Ascending aorta (tissue), 2 donors: ENCODE results near the gene POLD4. TPM values are rescaled to one million over a fixed set of nuclear protein-coding genes. Genes with fewer than 3 reads are reported as not detected.
A peak's percentile ranks its signal among the peaks of the same experiment; 100 is the strongest.

Experiments used
- DNase-seq, 2 donors: peaks; one replicate each; pipeline ENCODE4 v3.0.0-alpha.2; 2019; ENCODE audit warnings: low spot score in 2 of 2
- H3K27ac ChIP-seq, 2 donors: fragments of 200-600 bp; sonication (generic); one replicate each; pipeline ENCODE4 v1.5.1; 2016 to 2017; ENCODE audit warnings: mild to moderate bottlenecking in 1 of 2
- H3K27me3 ChIP-seq: fragments of 200-600 bp; sonication (generic); one replicate; pipeline ENCODE4 v1.5.1; 2017
- H3K36me3 ChIP-seq, 2 donors: fragments of 200-600 bp; sonication (generic); one replicate each; pipeline ENCODE4 v1.5.1; 2016
- H3K4me1 ChIP-seq, 2 donors: fragments of 200-600 bp; sonication (generic); one replicate each; pipeline ENCODE4 v1.5.1; 2016 to 2017; ENCODE audit warnings: mild to moderate bottlenecking in 1 of 2
- H3K4me3 ChIP-seq, 2 donors: fragments of 200-600 bp; sonication (generic); one replicate each; pipeline ENCODE4 v1.5.1; 2016 to 2017; ENCODE audit warnings: mild to moderate bottlenecking in 1 of 2
- H3K9me3 ChIP-seq, 2 donors: fragments of 200-600 bp; sonication (generic); one replicate each; pipeline ENCODE4 v1.5.1; 2016
- intact Hi-C: fragments of 100-400 bp; cut with DNase I; formaldehyde crosslinking; loops from one replicate; pipeline ENCODE4 v1.15.1; 2023
- total RNA-seq: library from RNA; depleted of rRNA; stranded (reverse); fragments of >200 nt; gene quantifications from one replicate; pipeline ENCODE4 v1.1.0, GENCODE V29; 2016
- TF ChIP-seq, protein P1 (sequence below), 3 experiments: fragments of 200-600 bp in 2 of 3; fragments of 450-650 bp in 1 of 3; sonication (generic) in 2 of 3; IDR thresholded peaks; one replicate each; pipeline ENCODE4 v1.5.1; 2016 to 2019; ENCODE audit warnings: antibody characterized with exemption in 3 of 3, mild to moderate bottlenecking in 1 of 3, moderate library complexity in 1 of 3

POLD4 gene
- total RNA-seq, 1 donor from 2014 or later, result 107 TPM

DNA sequence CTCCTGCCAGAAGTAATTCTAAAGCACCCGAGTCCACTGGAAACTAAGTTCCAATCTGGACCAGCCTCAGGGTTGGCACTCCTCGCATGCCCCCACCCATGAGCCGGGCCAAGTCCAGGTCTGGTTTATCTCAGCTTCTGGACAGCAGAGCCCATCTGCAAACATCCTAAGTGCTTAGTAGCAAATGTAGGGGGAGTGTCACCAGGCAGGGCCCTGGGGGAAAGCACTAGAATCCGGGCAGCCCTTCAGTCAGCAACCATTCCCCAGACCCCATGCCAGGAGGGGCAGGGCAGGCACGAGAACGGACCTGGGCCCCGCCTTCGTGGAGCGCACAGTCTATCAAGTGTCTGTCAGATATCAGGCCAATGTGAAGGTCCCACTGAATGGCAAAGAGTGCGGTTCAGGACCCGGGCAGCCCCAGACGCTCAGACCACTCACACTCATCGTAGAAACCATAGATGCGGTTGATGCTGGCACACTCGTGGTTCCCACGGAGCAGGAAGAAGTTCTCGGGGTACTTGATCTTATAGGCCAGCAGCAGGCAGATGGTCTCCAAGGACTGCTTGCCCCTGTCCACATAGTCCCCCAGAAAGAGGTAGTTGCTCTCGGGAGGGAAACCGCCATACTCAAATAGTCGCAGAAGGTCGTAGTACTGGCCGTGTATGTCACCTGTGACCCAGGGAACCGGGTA lies 47.0 kb upstream of the POLD4 start:
- no peak for DNase-seq
- H3K9me3 ChIP-seq, result no peaks in the 10 kb centered on the region
- peak overlapping the region; percentile 90 to 94 for H3K27ac ChIP-seq
- H3K27me3 ChIP-seq, result no peaks in the 10 kb centered on the region
- intact Hi-C loops, result loop anchor here (5.0 kb wide), 1 partner anchor 82 kb away; the partner anchor contains the start of gene AIP
- H3K4me1 ChIP-seq, result peaks cover 15 to 19% of the 10 kb centered on the region in 2 donors
- peak overlapping the region; percentile 88 to 99 for H3K4me3 ChIP-seq
- peaks cover 28 to 38% of the 10 kb centered on the region in 2 donors for H3K36me3 ChIP-seq
- TF ChIP-seq, protein P1, sequence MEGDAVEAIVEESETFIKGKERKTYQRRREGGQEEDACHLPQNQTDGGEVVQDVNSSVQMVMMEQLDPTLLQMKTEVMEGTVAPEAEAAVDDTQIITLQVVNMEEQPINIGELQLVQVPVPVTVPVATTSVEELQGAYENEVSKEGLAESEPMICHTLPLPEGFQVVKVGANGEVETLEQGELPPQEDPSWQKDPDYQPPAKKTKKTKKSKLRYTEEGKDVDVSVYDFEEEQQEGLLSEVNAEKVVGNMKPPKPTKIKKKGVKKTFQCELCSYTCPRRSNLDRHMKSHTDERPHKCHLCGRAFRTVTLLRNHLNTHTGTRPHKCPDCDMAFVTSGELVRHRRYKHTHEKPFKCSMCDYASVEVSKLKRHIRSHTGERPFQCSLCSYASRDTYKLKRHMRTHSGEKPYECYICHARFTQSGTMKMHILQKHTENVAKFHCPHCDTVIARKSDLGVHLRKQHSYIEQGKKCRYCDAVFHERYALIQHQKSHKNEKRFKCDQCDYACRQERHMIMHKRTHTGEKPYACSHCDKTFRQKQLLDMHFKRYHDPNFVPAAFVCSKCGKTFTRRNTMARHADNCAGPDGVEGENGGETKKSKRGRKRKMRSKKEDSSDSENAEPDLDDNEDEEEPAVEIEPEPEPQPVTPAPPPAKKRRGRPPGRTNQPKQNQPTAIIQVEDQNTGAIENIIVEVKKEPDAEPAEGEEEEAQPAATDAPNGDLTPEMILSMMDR (IDR thresholded peaks at IDR 0.05), result no peak

DNA sequence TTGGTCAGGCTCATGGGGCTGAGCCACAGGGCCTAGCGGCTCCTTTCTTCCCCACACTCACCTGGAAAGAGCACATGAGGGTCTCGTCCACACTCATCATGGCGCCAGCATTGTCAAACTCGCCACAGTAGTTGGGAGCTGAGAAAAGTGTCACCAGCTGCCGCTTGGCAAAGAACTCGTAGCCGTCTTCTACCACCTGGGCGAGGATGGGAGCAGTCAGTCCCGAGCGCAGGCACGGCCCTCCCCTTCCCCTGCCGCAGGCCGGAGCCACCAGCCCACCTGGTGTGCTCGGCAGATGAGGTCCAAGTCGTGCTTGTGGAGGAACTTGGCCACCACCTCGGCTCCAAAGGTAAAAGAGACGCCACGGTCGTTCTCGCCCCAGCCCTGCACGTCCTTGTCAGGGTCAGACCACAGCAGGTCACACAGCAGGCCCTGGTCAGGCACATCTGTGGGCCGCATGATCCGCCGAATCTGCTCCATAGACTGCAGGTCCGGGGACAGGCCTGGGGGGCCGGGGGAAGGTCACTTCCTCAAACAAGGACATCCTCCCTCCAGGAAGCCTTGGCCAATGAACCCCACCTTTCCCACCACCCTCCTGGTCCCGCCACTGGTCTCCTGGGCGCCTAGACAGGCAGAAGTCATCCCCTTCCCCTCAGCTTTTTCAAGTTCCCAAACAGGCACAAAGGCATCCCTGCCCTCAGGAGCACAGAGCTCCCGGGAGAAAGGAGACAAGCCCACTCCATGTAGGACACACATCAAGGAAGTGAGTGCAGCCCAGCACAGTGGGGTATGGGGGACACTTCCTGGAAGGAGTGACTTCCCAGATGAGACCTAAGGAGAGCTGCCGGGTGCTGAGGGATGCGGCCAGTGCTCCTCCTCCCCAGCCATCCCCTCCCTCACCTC lies 45.6 kb upstream of the POLD4 start:
- Histone ChIP-seq H3K9me3 (no peaks in the 10 kb centered on the region), H3K4me3 (no peak overlapping the region), H3K36me3 (peaks cover 28 to 38% of the 10 kb centered on the region in 2 donors), H3K27me3 (no peaks in the 10 kb centered on the region), H3K27ac (no peak overlapping the region), H3K4me1 (peaks cover 15 to 19% of the 10 kb centered on the region in 2 donors)
- intact Hi-C loops, result no loop called here
- DNase-seq, result no peak
- TF ChIP-seq, protein P1 (IDR thresholded peaks at IDR 0.05), result no peak

DNA sequence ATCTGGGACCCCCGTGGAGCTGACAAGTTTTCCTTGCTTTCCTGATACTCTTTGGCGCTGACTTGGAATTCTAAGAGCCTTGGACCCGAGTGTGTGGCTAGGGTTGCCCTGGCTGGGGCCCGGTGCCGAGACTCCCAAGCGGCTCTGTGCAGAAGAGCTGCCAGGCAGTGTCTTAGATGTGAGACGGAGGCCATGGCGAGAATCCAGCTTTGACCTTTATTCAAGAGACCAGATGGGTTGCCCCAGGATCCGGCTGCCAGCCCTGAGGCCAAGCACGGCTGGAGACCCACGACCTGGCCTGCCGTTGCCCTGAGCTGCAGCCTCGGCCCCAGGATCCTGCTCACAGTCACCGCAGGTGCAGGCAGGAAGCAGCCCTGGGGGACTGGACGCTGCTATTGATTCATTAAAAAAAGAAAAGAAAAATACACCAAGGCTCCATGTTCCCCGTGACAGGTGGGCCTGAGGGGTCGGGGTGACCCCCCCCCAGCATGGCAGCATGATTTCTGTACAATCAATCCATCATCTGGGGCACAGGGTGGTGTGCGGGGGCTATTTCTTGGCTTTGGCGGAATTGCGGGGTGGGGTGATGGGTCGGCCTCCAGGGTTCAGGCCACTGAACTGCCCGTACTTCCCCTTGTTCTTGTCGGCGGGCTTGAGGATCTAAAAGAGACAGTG lies 44.8 kb upstream of the POLD4 start:
- no peak overlapping the region for H3K4me3 ChIP-seq
- no peaks in the 10 kb centered on the region for H3K9me3 ChIP-seq
- no peak for DNase-seq
- peaks cover 28 to 38% of the 10 kb centered on the region in 2 donors for H3K36me3 ChIP-seq
- H3K27ac ChIP-seq, result no peak overlapping the region
- H3K4me1 ChIP-seq, result peaks cover 15 to 19% of the 10 kb centered on the region in 2 donors
- no peaks in the 10 kb centered on the region for H3K27me3 ChIP-seq
- intact Hi-C loops, result no loop called here
- TF ChIP-seq, protein P1 (IDR thresholded peaks at IDR 0.05), result no peak

DNA sequence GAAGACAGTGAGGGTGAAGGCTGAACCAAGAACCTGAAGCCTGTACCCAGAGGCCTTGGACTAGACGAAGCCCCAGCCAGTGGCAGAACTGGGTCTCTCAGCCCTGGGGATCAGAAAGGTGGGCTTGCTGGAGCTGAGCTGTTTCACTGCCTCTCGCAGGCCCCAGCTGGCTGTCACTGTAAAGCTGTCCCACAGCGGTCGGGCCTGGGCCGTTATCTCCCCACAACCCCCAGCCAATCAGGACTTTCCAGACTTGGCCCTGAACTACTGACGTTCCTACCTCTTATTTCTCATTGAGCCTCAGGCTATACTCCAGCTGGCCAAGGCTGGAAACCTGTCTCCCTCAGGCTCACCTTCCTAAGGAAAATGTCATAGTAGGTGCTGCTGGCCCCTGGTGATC lies 44.2 kb upstream of the POLD4 start:
- H3K4me1 ChIP-seq, result peaks cover 15 to 22% of the 10 kb centered on the region in 2 donors
- no peak overlapping the region for H3K27ac ChIP-seq
- no peak for DNase-seq
- no peak overlapping the region for H3K4me3 ChIP-seq
- peaks cover 28 to 38% of the 10 kb centered on the region in 2 donors for H3K36me3 ChIP-seq
- no peaks in the 10 kb centered on the region for H3K27me3 ChIP-seq
- intact Hi-C loops, result no loop called here
- TF ChIP-seq, protein P1 (IDR thresholded peaks at IDR 0.05), result no peak
- H3K9me3 ChIP-seq, result no peaks in the 10 kb centered on the region

DNA sequence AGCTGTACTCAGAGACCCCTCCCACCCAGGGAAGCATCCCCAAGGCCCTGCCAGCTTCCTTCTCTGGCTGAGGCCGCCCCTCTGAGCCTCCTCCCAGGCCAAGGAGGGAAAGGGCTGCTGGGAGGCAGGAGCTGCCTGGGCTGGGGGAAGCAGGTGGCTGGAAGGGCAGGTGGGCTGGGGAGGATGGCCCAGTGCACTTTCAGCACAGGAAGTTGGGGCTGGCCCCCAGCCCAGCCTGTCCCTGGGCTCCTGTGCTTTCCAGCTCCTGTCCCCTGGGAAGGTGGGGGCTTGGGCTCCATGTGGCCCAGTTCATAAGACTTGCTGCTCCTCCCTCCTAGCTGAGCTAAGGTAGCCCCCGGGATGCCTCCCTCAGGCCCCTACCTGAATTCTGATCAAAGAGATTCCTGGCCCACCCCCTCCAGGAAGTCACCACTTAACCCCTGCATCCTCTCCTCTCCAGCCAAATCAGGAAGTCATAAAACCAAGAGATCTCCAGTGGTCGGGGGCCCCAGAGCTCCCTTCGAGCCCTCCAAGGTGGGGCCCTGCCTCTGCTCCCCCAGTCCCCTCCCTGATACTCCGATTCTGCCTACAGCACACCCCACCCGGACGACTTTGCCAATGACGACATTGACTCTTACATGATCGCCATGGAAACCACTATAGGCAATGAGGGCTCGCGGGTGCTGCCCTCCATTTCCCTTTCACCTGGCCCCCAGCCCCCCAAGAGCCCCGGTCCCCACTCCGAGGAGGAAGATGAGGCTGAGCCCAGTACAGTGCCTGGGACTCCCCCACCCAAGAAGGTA lies 43.4 kb upstream of the POLD4 start:
- Histone ChIP-seq H3K36me3 (peaks cover 28 to 38% of the 10 kb centered on the region in 2 donors), H3K27me3 (no peaks in the 10 kb centered on the region), H3K4me3 (no peak overlapping the region), H3K27ac (peak overlapping the region in 1 of 2 donors; percentile 22), H3K4me1 (peaks cover 15 to 19% of the 10 kb centered on the region in 2 donors), H3K9me3 (no peaks in the 10 kb centered on the region)
- intact Hi-C loops, result no loop called here
- DNase-seq, result no peak
- TF ChIP-seq, protein P1 (IDR thresholded peaks at IDR 0.05), result no peak
